ENCODE results near the gene RFTN1.

DNA sequence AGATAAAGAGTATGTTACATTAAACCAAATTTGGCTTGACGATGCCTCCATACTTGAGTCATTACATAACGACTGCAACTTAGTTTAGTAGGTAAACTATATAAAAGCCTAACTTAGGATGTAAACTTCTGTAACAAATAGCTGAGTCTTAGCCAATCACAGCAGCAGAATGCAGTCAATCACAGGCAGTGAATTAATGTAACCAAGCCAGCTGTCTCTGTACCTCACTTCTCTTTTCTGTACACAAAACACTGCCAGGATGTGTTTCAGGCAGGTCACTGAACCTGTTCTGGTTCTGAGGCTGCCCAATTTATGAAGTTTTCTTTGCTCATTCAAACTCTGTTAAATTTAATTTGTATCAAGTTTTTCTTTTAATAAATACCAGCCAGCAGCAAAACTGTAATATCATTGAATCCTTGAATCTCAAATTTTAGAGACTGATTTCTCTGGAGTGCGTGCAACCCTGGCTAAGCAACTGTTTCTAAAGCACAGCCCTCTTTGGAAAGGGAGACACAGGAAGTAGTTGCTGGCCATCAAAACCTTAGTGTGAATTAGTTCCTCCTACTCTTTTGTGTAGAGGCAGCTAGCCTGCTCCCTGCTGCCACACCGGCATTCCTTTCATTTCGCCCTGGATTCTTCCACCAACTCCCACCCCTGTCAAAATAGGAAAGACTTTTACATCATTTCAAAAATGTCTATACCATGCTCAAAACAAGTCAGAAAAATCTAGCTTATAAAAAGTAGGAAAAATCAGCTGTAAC, 15.2 kb downstream of the RFTN1 start:
- TF ChIP-seq CTCF (IDR thresholded peaks at IDR 0.05) (no peak), POLR2A (IDR thresholded peaks at IDR 0.05) (no peak)

Measured in testis (tissue), 2 donors.